Mesenteric fat pad (tissue), 1 donor: ENCODE results near the gene EMC9. TPM values are rescaled to one million over a fixed set of nuclear protein-coding genes. Genes with fewer than 3 reads are reported as not detected.
"Not testable (repeated sequence)": the region's sequence is repeated elsewhere in the genome, so short reads cannot be mapped to it uniquely, and the experiment has no call there.

Source experiments
- DNase-seq: peaks from one replicate; pipeline ENCODE4 v3.0.0-alpha.2; 2020; ENCODE audit warnings: low spot score
- total RNA-seq: library from RNA; stranded (reverse); fragmentation: NEBNext Ultra II Directional; extraction: Animal tissue kit (Norgen Biotek cat#: 25700); gene quantifications from one replicate; pipeline ENCODE4 v1.2.1, GENCODE V29; 2021
- donor health status: DM: yes; HTN: yes; CAD: no.

The EMC9 gene
- total RNA-seq, 1 donor from 2014 or later, result 15.5 TPM

DNA sequence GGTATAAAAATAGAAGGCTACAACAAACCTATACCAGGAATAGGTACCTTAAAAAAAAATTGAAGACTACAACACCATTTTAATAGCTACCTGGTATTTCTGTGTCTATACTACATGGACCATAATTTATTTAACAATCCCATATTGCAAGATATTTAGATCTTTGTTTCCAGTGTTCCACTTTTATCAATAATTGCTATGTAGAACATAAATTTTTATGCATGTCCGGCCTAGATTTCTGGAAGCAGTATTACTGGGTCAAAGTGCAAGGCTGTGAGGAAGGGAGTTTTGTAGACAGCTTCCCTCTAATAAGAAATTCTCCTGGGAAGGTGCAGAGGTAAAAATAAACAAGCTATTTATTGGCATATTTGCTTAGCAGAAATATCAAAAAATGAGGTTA is 30.9 kb downstream of the EMC9 start:
- no peak for DNase-seq

DNA sequence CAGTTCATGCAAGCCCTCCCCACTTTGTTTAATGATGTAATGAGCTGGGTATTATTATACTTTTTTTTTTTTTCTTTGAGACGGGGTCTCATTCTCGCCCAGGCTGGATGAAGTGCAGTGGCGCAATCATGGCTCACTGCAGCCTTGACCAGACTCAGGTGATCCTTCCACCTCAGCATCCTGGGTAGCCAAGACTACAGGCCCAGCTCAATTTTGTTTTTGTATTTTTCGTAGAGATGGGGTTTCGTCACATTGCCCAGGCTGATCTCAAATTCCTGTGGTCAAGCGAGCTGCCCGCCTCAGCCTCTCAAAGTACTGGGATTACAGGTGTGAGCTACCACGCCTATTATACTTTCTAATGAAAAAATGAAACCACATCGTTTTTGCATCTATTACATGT is 31.3 kb downstream of the EMC9 start:
- DNase-seq, result no peak

DNA sequence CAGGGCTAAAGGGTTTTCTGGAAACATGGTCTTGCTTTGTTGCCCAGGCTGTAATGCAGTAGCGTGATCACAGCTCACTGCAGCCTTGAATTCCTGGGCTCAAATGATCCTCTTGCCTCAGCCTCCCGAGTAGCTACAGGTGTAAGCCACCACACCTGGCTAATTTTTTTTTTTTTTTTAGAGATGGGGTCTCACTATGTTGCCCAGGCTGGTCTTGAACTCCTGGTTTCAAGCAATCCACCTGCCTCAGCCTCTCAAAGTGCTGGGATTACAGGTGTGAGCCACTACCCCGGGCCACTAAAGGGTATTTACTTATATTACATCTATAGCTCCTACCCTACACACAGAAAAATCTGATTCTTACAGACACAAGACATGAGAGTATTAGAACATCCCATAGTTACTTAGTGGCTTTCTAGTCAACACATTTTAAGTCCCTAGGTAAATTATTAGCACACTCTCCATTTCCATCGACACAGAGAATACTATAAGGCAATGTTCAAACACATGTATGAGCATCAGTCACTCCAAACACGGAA is 33.0 kb downstream of the EMC9 start:
- DNase-seq, result no peak

DNA sequence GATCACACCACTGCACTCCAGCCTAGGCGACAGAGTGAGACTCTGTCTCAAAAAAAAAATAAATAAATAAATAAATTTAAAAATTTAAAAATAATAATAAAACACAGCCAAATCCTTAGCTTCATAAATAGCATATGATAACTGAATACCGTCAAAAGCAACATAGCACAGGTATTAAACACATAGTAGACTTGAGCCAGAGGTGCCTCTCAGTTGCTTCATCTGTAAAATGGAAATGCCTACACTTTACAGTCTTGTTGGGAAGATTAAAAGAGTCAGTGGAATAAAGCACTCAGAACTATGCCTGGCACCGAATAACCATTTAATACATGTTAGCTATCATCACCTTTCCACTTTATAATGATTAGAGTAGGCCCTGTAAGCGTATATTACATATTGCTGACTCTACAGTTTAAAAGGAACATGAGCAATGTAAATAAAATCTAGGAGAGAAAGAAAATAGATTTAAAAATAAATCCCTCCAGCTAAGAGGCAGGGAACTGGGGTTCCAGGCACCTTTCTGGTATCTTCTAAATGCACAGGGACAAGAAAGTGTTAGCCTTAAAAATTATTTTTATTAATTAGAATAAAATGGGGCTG is 34.6 kb downstream of the EMC9 start:
- no peak for DNase-seq

DNA sequence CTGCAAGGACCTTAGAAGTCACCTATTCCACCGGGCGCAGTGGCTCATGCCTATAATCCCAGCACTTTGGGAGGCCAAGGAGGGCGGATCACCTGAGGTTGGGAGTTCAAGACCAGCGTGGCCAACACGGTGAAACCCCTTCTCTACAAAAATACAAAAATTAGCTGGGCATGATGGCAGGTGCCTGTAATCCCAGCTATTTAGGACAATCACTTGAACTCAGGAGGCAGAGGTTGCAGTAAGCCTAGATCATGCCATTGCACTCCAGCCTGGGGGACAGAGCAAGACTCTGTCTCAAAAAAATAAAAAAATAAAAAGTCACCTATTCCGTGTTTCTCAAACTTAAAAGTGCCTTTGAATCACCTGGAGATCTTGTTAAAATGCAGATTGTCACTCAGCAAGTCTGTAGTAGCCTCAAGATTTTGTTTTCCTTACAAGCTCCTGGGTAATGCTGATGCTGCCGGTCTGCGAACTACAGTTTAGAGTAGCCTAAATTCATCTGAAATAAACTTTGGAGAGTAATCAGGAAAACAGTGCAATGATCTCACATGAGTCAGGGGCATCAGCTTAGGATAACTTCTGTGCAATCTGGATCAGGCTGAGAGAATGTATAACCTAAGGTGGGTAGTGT is 35.7 kb downstream of the EMC9 start:
- DNase-seq, result not testable (repeated sequence)

DNA sequence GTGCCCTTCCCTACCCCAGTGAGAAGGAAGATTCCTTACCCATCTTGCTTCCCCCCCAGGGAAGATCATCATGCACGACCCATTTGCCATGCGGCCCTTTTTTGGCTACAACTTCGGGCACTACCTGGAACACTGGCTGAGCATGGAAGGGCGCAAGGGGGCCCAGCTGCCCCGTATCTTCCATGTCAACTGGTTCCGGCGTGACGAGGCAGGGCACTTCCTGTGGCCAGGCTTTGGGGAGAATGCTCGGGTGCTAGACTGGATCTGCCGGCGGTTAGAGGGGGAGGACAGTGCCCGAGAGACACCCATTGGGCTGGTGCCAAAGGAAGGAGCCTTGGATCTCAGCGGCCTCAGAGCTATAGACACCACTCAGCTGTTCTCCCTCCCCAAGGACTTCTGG is 37.9 kb downstream of the EMC9 start:
- DNase-seq, result no peak

DNA sequence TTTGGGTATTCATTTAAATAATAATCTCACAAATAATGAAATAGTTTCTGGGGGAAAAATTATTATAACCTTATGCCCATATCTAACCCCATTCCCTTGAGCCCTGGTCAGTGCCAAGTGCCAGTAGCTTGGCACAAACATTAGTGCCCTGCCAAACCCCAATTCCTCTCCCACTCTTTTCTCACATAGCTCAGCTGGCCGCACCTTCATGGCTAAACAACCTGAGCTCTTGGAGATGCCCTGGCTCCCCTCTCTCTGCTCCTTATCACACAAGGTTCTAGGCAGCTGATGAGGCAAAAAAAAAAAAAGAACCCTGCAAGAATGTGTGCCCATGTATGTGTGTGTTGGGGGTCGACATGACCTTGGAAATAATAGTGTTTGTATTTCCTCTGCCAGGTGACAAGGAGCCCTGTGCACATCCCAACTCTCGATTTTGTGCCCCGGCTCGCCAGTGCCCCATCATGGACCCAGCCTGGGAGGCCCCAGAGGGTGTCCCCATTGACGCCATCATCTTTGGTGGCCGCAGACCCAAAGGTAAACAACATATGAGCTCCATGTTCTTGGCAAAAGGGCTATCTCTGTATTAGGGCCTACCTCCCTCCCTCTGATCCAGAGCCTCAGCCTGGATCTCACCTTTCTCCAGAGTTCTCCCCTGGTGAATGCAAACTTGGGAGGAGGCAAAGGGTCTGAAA is 38.9 kb downstream of the EMC9 start:
- DNase-seq, result no peak

DNA sequence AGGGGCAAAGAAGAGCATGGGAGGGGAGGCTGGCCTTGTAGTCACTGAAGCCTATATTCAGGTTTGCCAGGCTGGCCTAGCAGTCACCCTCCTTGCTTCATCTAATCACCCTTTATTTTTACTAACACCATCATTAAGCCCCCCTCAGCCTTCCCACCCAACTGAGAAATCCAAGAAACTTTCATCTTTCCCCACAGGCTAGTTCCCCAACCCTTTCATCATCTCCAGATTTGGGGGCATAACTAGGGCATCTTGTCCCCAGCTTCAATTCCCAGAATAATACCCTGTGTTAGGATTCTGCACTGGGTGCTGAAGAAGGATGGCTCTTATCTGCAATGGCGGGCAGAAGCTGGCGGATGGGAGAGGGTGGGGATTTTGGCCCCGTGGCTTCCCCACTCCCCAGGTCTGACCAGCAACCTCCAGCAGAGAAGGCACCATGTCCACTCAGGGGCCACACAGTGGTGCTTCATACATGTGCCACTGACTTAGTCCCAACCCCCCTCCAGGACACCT is 40.4 kb downstream of the EMC9 start:
- no peak for DNase-seq

DNA sequence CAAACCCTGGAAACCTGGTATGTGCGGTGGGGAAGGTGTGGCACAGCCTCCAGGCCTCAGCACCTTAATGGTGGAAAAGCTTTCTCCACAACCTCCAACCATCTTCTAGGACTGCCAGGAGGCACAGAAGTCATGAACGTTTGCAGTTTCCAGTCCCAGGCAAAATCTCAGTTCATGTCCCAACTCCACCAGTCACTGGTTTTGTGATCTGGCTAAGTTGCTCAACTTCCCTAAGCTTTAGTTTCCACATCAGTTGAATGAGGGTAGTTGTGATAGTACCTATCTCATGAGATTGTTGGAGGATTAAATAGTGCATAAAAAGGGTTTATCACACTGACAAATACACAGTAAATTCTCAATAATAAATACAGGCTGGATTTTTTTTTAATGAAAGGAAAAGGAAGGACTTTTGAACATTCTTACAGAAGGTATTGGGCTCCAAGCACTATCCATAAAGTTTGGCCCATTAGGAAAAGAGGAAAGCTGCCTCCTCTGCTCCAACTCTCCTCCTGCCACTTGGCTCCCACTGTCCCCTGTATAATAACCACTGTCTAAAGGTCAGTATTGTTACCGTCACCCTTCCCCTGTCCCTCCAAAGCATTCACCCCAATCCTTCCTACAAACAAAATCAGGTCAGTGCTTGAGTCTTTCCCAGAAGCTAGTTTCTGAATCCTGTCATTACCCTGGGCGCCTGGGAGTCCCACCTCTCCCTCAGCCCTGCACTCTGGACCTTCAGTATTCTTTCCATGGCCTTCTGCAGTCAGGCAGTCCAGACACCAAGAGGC is 41.0 kb downstream of the EMC9 start:
- DNase-seq, result no peak

DNA sequence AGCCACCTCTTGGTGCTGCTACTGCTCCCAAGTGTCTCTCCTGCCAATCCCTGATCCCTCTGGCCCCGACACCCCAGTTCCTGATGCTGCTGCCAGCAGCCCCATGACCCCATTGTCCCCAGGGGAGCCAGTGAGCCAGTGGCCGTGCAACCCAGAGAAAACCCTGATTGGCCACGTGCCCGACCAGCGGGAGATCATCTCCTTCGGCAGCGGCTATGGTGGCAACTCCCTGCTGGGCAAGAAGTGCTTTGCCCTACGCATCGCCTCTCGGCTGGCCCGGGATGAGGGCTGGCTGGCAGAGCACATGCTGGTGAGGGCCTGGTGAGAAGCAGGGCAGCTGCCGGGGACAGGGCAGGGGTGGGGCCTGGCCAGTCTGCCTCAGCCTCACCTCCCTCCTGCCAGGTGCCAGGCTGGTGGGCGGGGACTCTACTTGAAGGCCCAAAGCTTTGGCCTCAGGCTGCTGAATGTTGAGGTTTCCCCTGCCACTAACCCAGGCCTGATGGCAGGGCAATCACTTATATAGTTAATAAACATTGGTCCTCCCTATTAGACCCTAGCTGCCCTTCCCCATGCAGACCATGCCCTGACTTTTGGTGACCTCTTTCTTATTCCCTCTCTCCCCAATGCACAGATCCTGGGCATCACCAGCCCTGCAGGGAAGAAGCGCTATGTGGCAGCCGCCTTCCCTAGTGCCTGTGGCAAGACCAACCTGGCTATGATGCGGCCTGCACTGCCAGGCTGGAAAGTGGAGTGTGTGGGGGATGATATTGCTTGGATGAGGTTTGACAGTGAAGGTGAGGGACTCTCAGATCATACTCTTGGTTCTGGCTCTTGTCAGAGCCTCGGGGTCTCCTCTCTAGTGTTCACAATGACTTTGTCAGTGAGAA is 42.2 kb downstream of the EMC9 start:
- DNase-seq, result no peak

DNA sequence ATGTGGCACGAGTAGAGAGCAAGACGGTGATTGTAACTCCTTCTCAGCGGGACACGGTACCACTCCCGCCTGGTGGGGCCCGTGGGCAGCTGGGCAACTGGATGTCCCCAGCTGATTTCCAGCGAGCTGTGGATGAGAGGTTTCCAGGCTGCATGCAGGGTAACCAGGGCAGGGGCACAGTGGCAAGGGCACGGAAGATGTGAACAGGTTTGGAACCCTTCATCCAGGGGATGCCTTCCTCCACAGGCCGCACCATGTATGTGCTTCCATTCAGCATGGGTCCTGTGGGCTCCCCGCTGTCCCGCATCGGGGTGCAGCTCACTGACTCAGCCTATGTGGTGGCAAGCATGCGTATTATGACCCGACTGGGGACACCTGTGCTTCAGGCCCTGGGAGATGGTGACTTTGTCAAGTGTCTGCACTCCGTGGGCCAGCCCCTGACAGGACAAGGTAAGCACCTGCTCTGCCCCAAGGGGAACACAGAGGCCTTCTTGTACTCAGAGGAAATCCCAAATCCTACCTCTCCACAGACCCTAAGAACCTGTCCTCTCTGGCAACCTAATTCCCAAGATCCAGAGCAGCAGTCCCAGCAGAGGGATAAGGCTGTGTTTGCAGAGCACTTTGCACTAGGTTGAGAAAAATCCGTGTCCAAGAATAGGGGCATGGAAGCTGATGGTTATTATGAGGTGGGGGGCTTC is 43.0 kb downstream of the EMC9 start:
- DNase-seq, result no peak

DNA sequence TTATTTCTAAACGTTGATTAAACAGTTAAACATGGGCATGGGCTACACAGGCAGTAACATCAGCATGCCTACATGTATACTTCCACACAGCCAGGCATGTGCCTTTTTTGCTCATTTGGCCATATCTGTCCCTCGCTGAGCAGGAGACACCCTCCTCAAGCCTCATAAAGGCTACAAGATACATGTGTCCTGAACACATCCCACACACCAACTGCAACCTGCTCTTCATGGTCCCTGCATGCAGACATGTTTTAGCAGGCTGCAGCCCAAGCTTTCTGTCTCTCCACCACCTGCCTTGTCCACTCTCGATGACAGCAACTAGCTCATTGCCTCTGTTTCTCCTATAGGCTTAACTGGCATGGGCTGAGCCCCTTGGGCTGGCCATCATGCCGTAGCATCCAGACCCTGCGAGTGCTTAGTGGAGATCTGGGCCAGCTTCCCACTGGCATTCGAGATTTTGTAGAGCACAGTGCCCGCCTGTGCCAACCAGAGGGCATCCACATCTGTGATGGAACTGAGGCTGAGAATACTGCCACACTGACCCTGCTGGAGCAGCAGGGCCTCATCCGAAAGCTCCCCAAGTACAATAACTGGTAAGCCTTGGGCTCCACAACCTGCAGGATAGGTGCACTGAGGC is 44.7 kb downstream of the EMC9 start:
- no peak for DNase-seq

DNA sequence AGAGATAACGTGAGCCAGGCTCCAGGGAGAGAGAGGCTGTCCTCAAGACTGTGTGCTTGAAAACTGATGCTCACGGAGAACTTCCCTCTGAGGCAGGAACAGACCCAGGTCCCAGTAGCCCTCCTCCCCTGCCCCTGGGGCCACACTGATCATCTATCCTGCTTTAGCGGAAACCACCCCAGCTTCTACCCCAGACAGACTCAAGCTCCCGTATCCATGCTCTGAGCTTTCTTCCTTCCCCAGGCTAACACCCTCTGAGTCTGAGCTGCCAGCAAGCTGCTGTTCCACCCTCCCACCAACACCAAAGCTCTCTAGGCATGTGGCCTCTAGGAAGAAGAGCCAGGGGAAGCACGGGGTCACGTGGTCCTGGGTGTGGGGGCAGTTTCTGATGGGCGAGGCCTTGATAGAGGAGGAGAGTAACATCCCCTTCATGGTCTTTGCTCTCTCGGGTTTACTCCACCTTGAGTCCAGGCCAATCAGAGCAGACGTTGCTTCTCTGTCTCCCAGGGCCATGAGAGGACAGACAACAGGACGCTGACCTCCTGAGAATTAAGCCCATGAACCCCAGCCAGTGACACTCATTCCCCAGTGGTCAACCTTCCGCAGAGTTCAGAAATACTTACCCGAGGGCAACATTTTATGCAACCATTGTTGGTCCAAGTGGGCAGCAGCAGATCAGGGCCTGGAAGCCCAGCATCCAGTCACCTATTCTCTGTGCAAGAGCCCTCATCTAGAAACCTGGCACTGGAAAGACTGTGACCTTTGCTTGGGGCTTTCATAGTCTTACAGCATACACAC is 45.9 kb downstream of the EMC9 start:
- no peak for DNase-seq

DNA sequence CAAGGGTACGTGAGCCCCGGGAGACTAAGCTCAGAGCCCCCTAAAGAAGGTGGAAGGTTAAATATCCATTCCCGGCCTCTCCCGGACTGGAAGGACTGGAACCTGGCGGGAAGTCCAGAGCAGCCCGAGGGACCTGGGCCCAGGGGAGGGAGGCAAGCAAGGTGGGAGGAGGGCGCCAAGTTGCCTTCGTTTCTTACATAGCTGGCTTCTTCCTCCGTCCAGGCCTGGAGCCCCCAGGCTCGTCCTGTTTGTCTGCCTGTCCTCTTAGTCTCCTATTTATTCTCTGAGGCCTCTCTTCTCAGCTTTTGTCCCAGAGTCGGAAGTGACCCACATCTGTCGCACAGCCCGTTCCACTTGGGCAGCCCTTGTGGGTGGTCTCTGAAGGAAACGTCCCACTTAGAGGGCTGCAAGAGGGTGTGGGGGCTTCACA is 46.5 kb downstream of the EMC9 start:
- DNase-seq, result peak; percentile 68

DNA sequence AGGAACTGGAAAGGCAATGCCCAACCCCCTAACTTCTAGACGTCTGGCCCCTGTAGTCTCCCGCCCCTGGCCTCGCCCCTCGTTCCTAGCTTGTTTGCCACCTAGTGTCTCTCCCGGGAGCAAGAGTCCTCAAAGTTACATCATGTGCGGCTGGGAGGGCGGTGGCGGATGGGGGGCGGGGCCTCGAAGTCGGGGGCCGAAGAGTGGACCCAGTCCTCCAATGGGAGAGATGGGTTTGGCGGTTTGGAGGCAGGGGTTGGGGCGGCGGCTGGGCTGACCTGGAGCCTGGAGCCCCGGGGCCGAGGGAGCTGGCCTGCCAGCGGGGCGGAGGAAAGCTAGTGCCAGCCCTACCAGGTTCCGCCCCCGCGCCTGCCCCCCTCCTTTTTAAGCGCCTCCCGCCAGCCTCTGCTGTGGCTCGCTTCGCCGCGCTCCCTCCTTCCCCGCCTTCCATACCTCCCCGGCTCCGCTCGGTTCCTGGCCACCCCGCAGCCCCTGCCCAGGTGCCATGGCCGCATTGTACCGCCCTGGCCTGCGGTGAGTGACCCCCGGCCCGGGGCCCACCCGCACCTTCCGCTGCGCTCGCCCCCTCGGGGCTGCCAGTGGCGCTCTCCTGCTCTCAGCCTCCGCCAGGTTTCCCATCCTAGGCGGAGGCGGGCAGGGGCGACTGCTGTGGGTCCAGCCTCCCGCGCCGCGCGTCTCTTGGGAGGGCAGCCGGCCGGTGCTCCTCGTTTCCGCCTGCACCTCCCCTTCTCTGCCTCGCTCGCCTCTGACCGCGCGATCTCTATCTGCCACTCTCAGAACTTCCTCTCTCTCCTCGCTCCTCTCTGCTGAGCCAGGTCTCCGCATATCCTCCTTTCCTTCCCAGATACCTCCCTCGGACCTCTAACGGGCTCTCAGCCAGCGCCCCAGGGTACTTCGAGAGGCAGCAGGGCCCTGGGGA is 47.2 kb downstream of the EMC9 start, which contains the start of gene PCK2:
TSS of gene PCK2 (plus strand) at position 411 of the 940 bp plus-strand sequence. CDS start at position 506, 95 bp downstream.
- DNase-seq, result peak; percentile 97

DNA sequence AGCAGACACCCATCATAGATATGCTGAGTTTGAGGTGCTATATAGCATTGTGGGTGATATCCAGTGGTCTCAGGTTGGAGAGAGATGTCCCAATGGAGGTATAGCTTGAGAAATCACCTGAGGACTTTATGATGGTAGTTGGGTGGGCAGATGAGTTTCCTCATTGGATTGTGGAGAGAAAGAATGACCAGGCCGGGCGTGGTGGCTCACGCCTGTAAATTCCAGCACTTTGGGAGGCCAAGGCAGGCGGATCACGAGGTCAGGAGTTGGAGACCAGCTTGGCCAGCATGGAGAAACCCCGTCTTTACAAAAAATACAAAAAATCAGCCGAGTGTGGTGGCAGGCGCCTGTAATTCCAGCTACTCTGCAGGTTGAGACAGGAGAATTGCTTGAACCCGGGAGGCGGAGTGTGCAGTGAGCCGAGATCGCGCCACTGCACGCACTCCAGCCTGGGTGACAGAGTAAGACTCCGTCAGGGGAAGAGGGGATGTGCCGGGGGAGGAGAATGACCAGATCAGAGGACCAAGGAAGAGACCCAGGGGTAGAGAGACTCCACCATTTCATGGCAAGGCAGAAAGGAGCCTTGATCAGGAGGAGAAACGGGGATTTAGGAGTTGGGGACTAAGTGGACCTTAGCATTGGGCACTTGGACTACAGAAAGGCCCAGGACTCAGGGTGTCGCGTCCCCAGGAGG is 48.0 kb downstream of the EMC9 start:
- no peak for DNase-seq
